ENCODE data around the gene FAIM2.

FAIM2 gene

DNA sequence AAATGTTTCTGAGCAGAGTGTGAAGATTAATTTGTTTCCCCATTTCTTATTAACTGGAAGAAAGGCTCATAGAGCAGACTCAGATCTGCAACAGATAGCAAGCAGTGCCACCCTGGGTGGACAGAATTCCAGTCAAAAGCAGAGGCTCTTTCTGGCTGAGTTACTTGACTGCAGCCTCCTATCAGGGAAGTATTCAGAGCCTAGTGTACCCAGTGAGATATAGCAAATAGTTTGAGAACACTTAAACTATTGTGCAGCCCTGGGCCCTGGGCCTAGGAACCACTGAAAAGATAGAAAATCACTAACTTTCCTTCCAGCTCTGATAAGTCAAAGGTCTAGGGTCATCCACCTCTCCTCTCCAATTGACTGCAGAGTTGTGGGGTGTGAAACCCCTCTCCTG is 35.6 kb upstream of the FAIM2 start:
- no peak for DNase-seq

DNA sequence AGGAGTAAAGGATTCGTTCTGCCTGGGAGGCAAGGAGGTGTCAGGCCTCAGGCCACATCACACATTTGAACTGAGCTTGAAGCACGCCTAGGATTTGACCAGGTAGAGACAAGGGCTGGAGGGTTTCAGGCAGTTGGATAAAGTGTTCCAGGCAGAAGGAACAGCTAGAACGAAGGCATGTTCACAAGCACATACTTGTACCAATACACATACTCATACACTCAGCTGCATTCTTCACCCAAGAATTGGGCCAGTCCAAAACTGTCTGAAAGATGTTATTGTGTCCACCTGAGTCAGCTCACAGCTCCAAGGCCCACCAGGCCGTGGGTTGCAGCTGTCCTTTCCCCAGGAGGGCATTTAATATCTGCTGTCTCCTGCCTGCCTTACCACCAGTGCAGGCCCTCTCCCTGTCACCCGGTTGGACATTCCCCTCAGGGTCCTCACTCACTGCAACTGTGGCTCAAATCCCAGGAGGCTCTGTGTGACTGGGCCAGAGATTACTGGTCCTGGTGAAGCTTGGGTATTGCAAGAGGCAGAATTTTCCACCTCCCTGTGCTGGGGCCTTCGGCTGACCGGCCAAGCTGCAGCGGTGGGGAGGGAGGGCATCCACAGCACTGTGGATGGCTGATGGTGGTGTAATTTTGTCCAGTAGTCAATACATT is 34.1 kb upstream of the FAIM2 start:
- no peak for DNase-seq

- no peak for DNase-seq
Observed at GRCh38 chr12:49936925-49937324, 33.2 kb upstream of the FAIM2 start.

- DNase-seq, result no peak
Observed at GRCh38 chr12:49934505-49934904, 30.8 kb upstream of the FAIM2 start.

DNA sequence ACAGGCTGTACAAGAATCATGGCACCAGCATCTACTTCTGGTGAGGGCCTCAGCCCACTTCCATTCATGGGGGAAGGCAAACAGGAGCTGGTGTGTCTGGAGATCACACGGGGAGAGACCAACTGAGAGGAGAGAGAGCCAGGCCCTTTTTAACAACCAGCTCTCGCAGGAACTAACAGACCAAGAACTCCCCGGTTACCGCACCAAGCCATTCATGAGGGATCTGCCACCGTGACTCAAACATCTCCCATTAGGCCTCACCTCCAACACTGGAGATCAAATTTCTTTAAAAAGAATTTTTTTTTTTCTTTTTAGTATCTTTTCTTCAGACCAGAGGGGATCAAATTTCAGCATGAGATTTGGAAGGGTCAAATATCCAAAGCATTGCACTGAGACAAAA is 30.1 kb upstream of the FAIM2 start:
- no peak for DNase-seq

- DNase-seq, result no peak
Observed at GRCh38 chr12:49932533-49933130, 28.9 kb upstream of the FAIM2 start.

- no peak for DNase-seq
Observed at GRCh38 chr12:49932023-49932422, 28.3 kb upstream of the FAIM2 start.

- no peak for DNase-seq
Observed at GRCh38 chr12:49930515-49931288, 27.0 kb upstream of the FAIM2 start.

- DNase-seq, result no peak
Observed at GRCh38 chr12:49929581-49929980, 25.9 kb upstream of the FAIM2 start.

GRCh38 chr12:49928471-49928870 is 24.8 kb upstream of the FAIM2 start:
- DNase-seq, result no peak

GRCh38 chr12:49925433-49926204 is 21.9 kb upstream of the FAIM2 start:
- no peak for DNase-seq

DNA sequence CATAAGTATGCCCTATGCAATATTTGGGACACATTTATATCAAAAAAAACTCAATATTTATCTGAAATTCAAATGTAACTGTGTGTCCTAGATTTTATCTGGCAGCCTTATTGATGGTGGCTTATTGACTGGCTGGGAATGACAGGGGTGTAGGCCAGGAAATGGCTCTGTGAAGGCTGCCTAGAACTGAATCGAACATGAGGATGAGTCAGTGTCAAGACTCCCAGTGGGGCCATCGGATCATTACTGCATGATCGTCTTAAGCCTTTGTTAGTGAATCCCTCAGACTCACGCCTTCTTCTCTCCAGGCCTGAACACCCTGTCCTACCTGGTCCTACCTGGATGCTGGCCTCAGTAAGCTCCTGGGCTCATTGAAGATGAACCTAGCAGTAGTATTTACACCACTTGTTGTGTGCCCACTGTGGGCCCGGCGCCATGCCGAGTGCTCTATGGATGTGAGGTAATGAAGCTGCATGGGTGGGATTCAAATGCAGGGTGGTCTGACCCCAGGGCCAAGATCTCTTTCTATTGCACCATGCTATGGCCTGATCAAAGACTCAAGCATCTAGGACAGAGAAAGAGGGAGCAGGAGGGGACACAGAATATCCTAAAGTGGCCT is 21.0 kb upstream of the FAIM2 start:
- DNase-seq, result no peak

DNA sequence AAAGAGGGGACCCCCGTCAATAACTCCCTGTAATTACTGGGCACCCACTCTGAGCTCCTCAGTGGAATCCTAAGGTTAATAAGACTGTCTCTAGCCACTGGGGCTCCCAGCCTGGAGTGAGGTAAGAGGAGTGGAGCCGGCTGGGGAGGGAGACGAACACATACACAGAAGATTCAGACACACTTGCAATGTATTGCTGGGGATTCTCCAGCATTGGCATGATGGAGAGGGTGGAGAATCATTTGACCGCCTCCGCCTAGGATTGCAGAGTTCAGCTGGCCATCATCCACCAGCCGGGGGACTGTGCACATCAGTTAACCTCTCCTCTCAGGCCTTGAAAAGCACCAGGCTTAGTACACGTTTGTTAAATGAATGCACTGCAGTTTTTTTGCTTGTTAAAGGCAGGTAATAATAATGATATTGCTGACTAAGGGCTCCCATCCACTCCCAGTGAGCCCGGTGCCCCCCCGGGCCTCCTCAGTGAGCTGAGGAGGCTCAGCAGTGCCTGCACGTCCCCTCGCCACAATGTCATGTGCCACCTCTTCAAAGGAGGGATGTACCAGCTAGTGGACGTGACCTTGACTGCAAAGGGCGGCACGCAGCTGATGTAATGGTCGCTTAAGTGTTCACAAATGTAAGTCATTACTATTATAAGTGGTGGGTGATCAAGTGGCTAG is 20.3 kb upstream of the FAIM2 start:
- DNase-seq, result no peak

GRCh38 chr12:49923035-49923644 is 19.4 kb upstream of the FAIM2 start:
- DNase-seq, result no peak

DNA sequence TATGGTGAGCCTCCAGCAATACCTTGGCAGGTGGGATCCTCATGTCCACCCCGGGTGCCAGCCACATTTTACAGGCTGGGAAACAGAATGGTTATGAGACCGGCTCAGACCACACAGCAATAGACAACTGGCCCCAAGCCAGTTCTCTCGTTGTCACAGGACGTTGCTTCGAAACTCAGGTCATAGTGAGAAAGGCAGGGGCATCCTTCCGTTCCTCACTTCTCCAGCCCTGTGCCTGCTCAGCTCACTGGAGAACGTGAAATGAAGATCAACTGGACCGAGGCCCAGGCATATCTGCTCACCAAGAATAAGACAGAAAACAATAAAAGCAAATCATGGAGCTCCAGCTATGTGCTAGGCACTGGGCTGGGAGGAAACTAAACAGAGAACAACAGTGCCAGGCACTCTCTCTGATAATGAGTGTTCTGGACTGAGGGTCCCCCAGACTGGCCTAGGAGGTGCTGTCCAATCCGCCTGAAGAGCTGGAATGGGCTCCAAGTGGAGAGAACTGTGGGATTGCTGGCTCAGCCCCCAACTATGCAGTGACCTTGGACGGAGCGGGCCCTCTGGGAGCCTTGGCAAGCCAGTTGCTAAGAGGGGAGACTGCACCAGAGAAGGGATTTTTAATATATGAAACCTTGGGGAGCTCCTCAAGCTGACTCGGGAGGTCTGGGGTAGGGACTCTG is 18.8 kb upstream of the FAIM2 start:
- no peak for DNase-seq

- no peak for DNase-seq
Observed at GRCh38 chr12:49921936-49922335, 18.2 kb upstream of the FAIM2 start.

DNA sequence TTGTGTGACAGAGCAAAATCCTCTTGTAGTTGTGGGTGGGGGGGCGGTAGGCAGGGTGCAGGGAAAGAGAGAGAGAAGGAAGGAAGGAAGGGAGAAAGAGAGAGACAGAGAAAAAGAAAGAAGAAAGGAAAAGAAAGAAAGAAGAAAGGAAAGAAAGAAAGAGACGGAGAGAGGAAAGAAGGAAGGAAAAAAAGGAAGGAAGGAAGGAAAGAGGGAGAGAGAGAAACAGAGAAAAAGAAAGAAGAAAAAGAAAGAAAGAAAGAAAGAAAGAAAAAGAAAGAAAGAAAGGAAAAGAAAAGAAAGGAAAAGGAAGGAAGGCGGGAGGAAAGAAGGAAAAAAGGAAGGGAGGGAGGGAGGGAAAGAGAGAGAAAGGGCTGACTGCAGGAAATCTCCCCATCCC is 17.6 kb upstream of the FAIM2 start:
- DNase-seq, result no peak

DNA sequence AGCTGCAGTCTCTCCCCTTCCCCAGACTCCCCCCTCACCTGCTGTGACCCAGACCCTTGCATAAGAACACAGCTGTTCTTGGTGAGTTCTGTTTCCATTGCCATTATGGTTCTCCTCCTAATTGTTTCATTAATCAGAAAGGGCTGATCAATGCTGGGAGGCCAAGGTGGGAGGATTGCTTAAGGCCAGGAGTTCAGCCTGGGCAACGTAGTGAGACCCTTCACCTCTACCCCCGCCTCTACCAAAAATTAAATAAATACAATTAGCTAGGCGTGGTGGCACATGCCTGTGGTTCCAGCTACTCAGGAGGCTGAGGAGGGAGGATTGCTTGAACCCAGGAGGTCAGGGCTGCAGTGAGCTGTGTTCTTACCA is 17.2 kb upstream of the FAIM2 start:
- DNase-seq, result no peak

GRCh38 chr12:49920241-49920914 is 16.7 kb upstream of the FAIM2 start:
- no peak for DNase-seq

DNA sequence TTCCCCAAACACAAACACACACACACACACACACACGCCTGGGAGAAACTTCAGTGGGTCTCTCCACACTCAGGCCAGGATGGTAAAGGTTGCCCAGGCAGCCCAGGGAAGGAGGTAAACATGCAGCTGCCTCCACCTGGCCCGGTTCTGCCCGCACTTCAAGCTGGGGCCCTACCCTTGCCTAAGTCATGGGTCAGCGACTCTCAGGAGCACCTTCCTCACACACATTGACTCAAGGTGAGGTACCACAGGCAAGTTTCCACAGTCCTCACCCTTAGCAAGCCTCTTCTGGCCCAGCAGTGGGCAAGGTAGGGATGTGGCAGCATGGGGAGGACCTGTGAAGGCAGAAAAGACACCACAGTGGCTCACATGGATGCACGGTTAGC is 14.1 kb upstream of the FAIM2 start:
- DNase-seq, result no peak

Data from NCI-H1092 (cell line).